GM20000 (cell line): ENCODE results near the gene SELENOM.

ENCODE experiments used
- DNase-seq: peaks from one replicate; pipeline ENCODE4 v3.0.0; 2012; ENCODE audit warnings: low spot score
- CTCF ChIP-seq: IDR thresholded peaks from 2 replicates; pipeline ENCODE4 v1.5.1; 2012; ENCODE audit warnings: mild to moderate bottlenecking, control low read depth; ENCODE audit errors: extremely low read depth, missing control alignments

SELENOM gene

GRCh38 chr22:31094741-31095140 lies 12.6 kb downstream of the SELENOM start:
- TF ChIP-seq CTCF = no peak
- no peak for DNase-seq

- TF ChIP-seq CTCF = no peak
- no peak for DNase-seq
Measured at GRCh38 chr22:31094021-31094551, 13.3 kb downstream of the SELENOM start.

- no peak for DNase-seq
- no peak for TF ChIP-seq CTCF
Measured at GRCh38 chr22:31093086-31093850, 14.1 kb downstream of the SELENOM start.

GRCh38 chr22:31092161-31092560 lies 15.2 kb downstream of the SELENOM start:
- TF ChIP-seq CTCF = no peak
- DNase-seq = no peak

- TF ChIP-seq CTCF = no peak
- DNase-seq = no peak
Measured at GRCh38 chr22:31091106-31091975, 16.0 kb downstream of the SELENOM start.

GRCh38 chr22:31090217-31091085 lies 16.9 kb downstream of the SELENOM start:
- DNase-seq = no peak

More at GRCh38 chr22:31090217-31091085, 16.9 kb downstream of the SELENOM start:
- TF ChIP-seq CTCF = no peak
